HPDE6-E6E7 (cell line): ENCODE results near the gene ZDHHC24.
A peak's percentile ranks its signal among the peaks of the same experiment; 100 is the strongest.
"Not testable (repeated sequence)": the region's sequence is repeated elsewhere in the genome, so short reads cannot be mapped to it uniquely, and the experiment has no call there.

Source experiments
- DNase-seq: peaks from one replicate; pipeline ENCODE4 v3.0.0; 2011; ENCODE audit warnings: missing footprints; ENCODE audit errors: extremely low spot score

Gene ZDHHC24

GRCh38 chr11:66544952-66545351, 896 bp downstream of the ZDHHC24 start:
- DNase-seq: not testable (repeated sequence)

GRCh38 chr11:66543263-66544107, 2.4 kb downstream of the ZDHHC24 start:
- DNase-seq: no peak

GRCh38 chr11:66542362-66542761, 3.5 kb downstream of the ZDHHC24 start:
- DNase-seq: no peak

GRCh38 chr11:66541892-66542291, 4.0 kb downstream of the ZDHHC24 start:
- no peak for DNase-seq

GRCh38 chr11:66540598-66540997, 5.2 kb downstream of the ZDHHC24 start:
- DNase-seq: not testable (repeated sequence)

GRCh38 chr11:66539870-66540213, 6.0 kb downstream of the ZDHHC24 start:
- DNase-seq: no peak

GRCh38 chr11:66539170-66539869, 6.5 kb downstream of the ZDHHC24 start:
- DNase-seq: no peak

GRCh38 chr11:66532784-66533183, 13.1 kb downstream of the ZDHHC24 start:
- DNase-seq: no peak

GRCh38 chr11:66531841-66532240, 14.0 kb downstream of the ZDHHC24 start:
- no peak for DNase-seq

- DNase-seq: no peak
These were observed 14.7 kb downstream of the ZDHHC24 start for GRCh38 chr11:66530927-66531709.

GRCh38 chr11:66529655-66530054, 16.2 kb downstream of the ZDHHC24 start:
- no peak for DNase-seq

- no peak for DNase-seq
These were observed 16.8 kb downstream of the ZDHHC24 start for GRCh38 chr11:66529069-66529468.

GRCh38 chr11:66524304-66525040, 21.4 kb downstream of the ZDHHC24 start:
- no peak for DNase-seq

GRCh38 chr11:66523611-66524010, 22.2 kb downstream of the ZDHHC24 start:
- no peak for DNase-seq

- DNase-seq: no peak
These were observed 34.9 kb downstream of the ZDHHC24 start for GRCh38 chr11:66510990-66511339.

GRCh38 chr11:66510271-66510989, 35.4 kb downstream of the ZDHHC24 start, which contains the start of gene BBS1:
Gene BBS1, plus strand, starts transcription at chr11:66510635. Its CDS starts 25 bp downstream, at chr11:66510660.
- peak; percentile 85 for DNase-seq

GRCh38 chr11:66509131-66509561, 36.7 kb downstream of the ZDHHC24 start:
- DNase-seq: no peak

GRCh38 chr11:66505276-66505816, 40.5 kb downstream of the ZDHHC24 start:
- no peak for DNase-seq

GRCh38 chr11:66498506-66498905, 47.3 kb downstream of the ZDHHC24 start:
- no peak for DNase-seq

GRCh38 chr11:66497206-66497605, 48.6 kb downstream of the ZDHHC24 start:
- no peak for DNase-seq

GRCh38 chr11:66495401-66495854, 50.4 kb downstream of the ZDHHC24 start:
- no peak for DNase-seq
